Measurements from ENCODE around the gene MCUB.
"Not testable (repeated sequence)": the region's sequence is repeated elsewhere in the genome, so short reads cannot be mapped to it uniquely, and the experiment has no call there.

MCUB gene

DNA sequence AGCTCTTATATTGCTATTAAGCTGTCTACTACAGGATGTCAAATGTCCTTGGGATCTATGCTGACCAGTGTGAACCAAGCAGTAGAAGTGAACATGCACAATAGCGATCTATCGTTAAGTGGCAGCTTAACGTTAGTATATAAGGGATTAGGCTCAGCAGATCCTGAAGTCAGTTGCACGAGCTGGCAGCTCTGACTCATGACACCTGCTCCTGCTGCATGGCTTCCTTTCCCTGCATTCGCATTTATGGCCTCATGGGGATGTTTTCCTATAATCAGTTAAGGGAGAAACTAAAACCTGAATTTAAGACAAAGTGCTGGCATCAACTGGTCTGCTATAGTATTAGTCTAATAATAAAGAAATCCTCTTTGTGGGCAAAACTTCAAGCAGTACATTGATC, 12.7 kb upstream of the MCUB start:
- Histone ChIP-seq H3K4me3 (ENCODE audit: low read depth, low read length) (no peak overlapping the region), H3K27ac (no peak overlapping the region), H3K9me3 (ENCODE audit: severe bottlenecking) (no peaks in the 10 kb centered on the region), H3K27me3 (ENCODE audit: insufficient read depth, low read depth, severe bottlenecking) (no peaks in the 10 kb centered on the region), H3K36me3 (peaks cover under 1% of the 10 kb centered on the region; the same call in 1 of the 2 replicates)
- peak; percentile 76 for DNase-seq
- TF ChIP-seq, protein P1, sequence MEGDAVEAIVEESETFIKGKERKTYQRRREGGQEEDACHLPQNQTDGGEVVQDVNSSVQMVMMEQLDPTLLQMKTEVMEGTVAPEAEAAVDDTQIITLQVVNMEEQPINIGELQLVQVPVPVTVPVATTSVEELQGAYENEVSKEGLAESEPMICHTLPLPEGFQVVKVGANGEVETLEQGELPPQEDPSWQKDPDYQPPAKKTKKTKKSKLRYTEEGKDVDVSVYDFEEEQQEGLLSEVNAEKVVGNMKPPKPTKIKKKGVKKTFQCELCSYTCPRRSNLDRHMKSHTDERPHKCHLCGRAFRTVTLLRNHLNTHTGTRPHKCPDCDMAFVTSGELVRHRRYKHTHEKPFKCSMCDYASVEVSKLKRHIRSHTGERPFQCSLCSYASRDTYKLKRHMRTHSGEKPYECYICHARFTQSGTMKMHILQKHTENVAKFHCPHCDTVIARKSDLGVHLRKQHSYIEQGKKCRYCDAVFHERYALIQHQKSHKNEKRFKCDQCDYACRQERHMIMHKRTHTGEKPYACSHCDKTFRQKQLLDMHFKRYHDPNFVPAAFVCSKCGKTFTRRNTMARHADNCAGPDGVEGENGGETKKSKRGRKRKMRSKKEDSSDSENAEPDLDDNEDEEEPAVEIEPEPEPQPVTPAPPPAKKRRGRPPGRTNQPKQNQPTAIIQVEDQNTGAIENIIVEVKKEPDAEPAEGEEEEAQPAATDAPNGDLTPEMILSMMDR (IDR thresholded peaks at IDR 0.05; ENCODE audit: low read depth, low read length): no peak

GRCh38 chr4:109548655-109549054, 11.4 kb upstream of the MCUB start:
- Histone ChIP-seq H3K27me3 (ENCODE audit: insufficient read depth, low read depth, severe bottlenecking) (no peaks in the 10 kb centered on the region), H3K9me3 (ENCODE audit: severe bottlenecking) (no peaks in the 10 kb centered on the region), H3K4me3 (ENCODE audit: low read depth, low read length) (no peak overlapping the region), H3K36me3 (no peaks in the 10 kb centered on the region), H3K27ac (no peak overlapping the region)
- TF ChIP-seq, protein P1 (IDR thresholded peaks at IDR 0.05; ENCODE audit: low read depth, low read length): no peak
- no peak for DNase-seq

DNA sequence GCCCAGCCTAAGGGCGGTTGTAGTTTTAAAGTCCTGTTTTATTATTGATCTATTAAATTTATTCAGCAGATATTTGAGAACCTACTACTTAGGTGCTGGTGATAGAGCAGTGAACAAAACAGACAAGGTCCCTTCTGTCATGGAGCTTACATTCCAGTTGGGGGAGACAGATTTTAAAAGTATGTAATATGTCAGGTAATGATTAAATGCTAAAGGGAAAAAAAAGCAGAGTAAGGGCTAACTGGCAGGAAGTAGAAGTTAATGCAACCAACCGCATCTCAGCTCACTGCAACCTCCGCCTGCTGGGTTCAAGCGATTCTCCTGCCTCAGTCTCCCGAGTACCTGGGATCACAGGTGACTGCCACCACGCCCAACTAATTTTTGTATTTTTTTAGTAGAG, 7.8 kb upstream of the MCUB start:
- H3K27me3 ChIP-seq (ENCODE audit: insufficient read depth, low read depth, severe bottlenecking): no peaks in the 10 kb centered on the region
- no peak for DNase-seq
- H3K4me3 ChIP-seq (ENCODE audit: low read depth, low read length): no peak overlapping the region
- H3K27ac ChIP-seq: no peak overlapping the region
- TF ChIP-seq, protein P1 (IDR thresholded peaks at IDR 0.05; ENCODE audit: low read depth, low read length): no peak
- H3K9me3 ChIP-seq (ENCODE audit: severe bottlenecking): no peaks in the 10 kb centered on the region
- no peaks in the 10 kb centered on the region for H3K36me3 ChIP-seq

- Histone ChIP-seq H3K9me3 (ENCODE audit: severe bottlenecking) (peaks cover 6% of the 10 kb centered on the region), H3K36me3 (no peaks in the 10 kb centered on the region), H3K27ac (no peak overlapping the region), H3K27me3 (ENCODE audit: insufficient read depth, low read depth, severe bottlenecking) (no peaks in the 10 kb centered on the region), H3K4me3 (ENCODE audit: low read depth, low read length) (no peak overlapping the region)
- DNase-seq: no peak
- TF ChIP-seq, protein P1 (IDR thresholded peaks at IDR 0.05; ENCODE audit: low read depth, low read length): no peak
Measured at GRCh38 chr4:109553130-109553529, 6.9 kb upstream of the MCUB start.

DNA sequence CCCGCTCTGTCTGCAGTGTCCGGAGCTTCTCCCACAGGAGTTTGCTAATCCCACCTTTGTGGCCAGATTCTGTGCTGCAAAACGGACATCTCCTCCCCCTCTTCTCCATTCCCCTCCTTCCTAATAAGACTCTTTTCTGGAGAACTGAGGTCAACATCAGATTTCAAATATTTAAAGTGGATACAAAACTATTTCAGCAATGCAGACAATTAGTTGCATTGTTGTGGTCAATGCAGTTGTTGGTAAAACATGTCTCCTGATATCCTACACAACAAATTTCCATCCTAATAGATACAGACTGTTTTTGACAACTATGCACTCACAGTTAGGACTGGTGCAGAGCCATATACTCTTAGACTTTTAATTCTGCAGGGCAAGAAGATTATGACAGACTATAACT, 5.1 kb upstream of the MCUB start:
- no peak for DNase-seq
- H3K9me3 ChIP-seq (ENCODE audit: severe bottlenecking): peaks cover 8% of the 10 kb centered on the region
- TF ChIP-seq, protein P1 (IDR thresholded peaks at IDR 0.05; ENCODE audit: low read depth, low read length): no peak
- H3K27me3 ChIP-seq (ENCODE audit: insufficient read depth, low read depth, severe bottlenecking): no peaks in the 10 kb centered on the region
- H3K36me3 ChIP-seq: no peaks in the 10 kb centered on the region
- no peak overlapping the region for H3K27ac ChIP-seq
- no peak overlapping the region for H3K4me3 ChIP-seq (ENCODE audit: low read depth, low read length)

- peaks cover 8% of the 10 kb centered on the region for H3K9me3 ChIP-seq (ENCODE audit: severe bottlenecking)
- DNase-seq: no peak
- no peak overlapping the region for H3K4me3 ChIP-seq (ENCODE audit: low read depth, low read length)
- H3K36me3 ChIP-seq: no peaks in the 10 kb centered on the region
- no peak overlapping the region for H3K27ac ChIP-seq
- TF ChIP-seq, protein P1 (IDR thresholded peaks at IDR 0.05; ENCODE audit: low read depth, low read length): no peak
- H3K27me3 ChIP-seq (ENCODE audit: insufficient read depth, low read depth, severe bottlenecking): no peaks in the 10 kb centered on the region
Measured at GRCh38 chr4:109557433-109557832, 2.6 kb upstream of the MCUB start.

- not testable (repeated sequence) for H3K36me3 ChIP-seq; H3K9me3 ChIP-seq (ENCODE audit: severe bottlenecking); H3K27me3 ChIP-seq (ENCODE audit: insufficient read depth, low read depth, severe bottlenecking); DNase-seq; H3K4me3 ChIP-seq (ENCODE audit: low read depth, low read length); H3K27ac ChIP-seq
Measured at GRCh38 chr4:109558095-109558494, 2.0 kb upstream of the MCUB start.
